Stimulated activated CD8-positive, alpha-beta memory T cell treated with anti-CD3 and anti-CD28 coated beads, Interleukin-2, amount 100 ng/mL, for 48 hours (primary cell): Measurements from ENCODE around the gene PSMA3.

Experiments
- DNase-seq, 2 donors: peaks; one replicate each; pipeline ENCODE4 v3.0.0-alpha.2; 2020; ENCODE audit warnings: low read depth in 2 of 2

Gene PSMA3

DNA sequence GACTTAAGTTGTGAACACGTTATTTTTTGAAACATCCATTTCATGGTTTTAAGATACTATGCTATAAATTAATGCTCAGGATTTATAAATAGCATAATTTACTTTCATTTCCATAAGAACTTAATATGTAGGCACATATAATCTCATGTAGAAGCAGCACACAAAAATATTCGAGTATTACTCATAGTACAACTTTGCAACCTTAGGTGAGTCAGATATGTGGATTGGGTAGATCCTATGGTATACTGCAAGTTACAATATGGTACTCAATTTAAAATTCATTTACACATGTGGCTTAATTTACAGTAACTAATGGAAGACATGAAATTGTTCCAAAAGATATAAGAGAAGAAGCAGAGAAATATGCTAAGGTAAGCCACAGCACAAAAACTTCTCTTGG, 26.0 kb downstream of the PSMA3 start:
- no peak for DNase-seq

GRCh38 chr14:58272588-58273372, 28.1 kb downstream of the PSMA3 start:
- no peak for DNase-seq

DNA sequence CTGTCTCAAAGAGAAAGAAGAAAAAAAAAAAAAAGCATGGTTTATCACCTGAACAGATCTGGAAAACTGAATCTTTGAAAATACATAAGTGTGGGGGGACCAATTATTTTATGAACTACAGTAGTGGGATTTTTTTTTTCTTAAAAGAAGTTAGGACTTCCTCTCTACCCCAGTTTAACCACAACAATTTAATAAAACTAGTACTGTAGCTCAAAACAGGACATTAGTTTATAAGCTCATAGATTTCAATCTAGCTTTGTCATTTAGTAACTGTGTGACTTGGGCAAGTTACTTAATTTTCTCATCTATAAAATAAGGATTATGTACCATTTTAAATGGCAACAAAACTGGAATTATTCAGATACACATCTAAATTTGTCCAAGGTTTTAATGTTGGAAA, 30.2 kb downstream of the PSMA3 start:
- no peak for DNase-seq

DNA sequence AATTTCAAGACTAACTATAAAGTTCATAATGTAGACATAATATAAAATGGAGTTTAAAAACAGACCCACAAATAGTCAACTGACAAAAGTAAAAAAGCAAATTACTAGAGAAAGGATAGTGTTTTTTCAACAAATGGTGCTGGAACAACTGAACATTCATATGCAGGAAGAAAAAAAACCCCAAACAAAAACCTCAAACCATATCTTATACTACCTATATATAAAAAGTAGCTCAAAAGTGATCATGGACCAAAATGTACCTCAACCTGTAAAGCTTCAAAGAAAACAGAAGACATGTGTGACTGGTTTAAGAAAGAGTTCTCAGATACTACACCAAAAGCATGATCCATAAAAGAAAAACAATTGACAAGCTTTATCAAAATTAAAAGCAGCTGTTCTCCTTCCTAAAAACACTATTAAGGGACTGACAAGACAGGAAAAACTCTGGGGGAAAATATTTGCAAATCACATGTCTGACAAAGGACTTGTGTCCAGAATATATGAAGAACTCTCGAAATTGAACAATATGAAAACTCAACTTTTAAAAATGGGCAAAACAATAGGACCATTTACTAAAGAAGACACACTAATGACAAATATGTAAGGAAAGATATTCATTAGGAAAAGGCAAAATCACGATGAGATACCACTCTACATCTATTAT, 31.0 kb downstream of the PSMA3 start:
- no peak for DNase-seq

DNA sequence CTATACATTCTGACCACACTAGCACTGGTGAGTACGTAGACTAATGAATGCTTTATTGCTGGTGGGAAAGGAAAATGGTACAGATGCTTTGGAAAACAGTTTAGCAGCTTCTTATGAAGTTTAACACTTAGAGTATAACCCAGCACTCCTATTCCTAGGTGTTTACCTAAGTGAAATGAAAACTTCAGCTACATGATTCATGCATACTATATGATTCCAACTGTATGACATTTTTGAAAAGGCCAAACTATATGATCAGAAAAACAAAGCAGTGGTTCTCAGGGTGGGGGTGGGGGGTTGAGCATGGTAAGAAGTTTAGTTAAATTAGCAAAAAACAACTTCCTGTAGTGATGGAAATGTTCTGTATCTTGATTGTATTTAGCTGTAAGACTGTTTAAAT, 31.6 kb downstream of the PSMA3 start:
- no peak for DNase-seq

GRCh38 chr14:58278177-58278576, 33.5 kb downstream of the PSMA3 start:
- DNase-seq = no peak

GRCh38 chr14:58280954-58281787, 36.5 kb downstream of the PSMA3 start:
- DNase-seq = no peak

DNA sequence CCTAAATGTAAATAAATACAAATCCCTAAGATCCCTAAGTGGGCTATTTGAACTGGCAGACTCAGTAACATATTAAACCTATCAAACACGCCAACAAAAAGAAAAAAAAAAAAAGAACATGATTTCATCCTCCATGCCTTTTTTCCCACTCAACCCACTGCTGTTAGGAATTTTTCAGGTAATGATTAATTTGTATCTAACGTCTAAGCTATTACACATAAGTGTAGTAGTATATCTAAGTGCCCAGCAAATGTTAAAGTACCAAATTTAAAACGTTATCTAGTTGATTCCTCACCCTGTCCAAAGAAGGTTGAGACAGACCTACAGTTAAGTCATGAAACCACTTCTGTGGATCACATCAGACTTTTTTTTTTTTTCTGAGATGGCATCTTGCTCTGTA, 37.3 kb downstream of the PSMA3 start:
- no peak for DNase-seq

GRCh38 chr14:58282925-58283593, 38.4 kb downstream of the PSMA3 start:
- no peak for DNase-seq

GRCh38 chr14:58283730-58284129, 39.1 kb downstream of the PSMA3 start:
- no peak for DNase-seq

- DNase-seq = no peak
These were observed 40.5 kb downstream of the PSMA3 start for GRCh38 chr14:58285132-58285531.

GRCh38 chr14:58287607-58288042, 43.0 kb downstream of the PSMA3 start:
- DNase-seq = no peak

DNA sequence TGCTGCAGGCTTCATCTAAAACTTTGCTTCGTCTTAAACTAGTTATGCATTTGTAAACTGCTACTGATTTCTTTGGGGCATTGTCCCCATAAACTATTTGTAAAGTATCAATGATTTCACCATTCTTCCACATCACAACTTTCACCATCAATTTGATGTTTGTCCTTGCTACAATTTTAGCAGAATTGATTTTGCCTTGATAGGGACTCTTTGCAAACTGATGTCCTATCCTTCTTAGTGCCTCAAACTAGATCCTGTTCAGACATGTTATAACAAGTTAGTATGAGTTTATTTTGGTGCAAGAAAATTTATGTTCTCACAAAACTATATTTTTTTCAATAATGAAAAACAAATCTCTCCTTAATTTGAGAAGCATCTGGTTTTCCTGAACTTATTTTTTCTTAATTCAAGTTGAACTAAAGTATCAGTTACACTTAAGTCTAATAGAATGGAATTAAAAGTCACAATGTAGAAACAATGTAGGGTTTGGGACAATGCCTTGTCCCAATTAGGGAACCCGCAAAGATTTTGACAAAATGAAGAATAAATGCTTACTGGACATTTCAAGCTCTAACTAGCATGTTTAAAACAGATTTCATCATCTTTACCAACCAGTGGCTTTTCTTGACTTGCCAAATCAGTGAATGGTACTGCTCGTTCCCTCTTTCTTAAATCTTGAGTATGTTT, 43.6 kb downstream of the PSMA3 start:
- DNase-seq = no peak

DNA sequence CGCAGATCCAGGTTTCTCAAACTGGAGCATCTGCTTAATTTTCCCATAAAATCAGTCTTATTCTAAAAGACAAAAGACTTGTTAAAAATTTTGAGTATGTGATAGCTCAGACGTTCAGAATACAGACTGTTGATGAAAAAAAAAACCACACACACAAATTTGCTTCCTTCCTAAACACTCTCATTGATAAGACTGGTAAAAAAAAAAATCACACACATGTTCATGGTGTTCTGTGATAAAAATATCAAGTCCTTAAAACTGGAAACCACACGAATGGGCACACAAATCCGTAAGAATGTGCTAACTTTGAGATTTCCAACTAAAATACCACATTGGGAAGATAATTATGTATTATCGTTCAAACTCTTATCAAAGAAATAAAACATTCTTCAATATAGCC, 47.0 kb downstream of the PSMA3 start:
- no peak for DNase-seq

DNA sequence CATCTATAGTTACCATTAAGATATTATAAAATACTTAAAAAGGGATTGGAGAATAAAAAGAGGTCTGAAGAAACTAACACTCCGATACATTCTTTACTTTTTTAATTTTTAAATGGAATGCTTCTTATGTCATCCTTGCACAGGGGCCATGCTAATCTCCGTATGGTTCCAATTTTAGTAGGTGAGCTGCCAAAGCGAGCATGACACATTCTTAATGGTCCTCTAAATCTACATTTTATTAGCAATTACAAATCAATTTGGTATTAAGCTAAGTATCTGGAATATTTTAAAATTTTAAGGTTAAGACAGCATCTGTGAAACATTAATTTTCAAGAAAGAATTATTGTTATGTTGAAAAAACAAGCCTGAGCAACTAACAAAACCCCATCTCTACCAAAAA, 47.5 kb downstream of the PSMA3 start:
- no peak for DNase-seq

- no peak for DNase-seq
These were observed 49.6 kb downstream of the PSMA3 start for GRCh38 chr14:58294201-58294600.

DNA sequence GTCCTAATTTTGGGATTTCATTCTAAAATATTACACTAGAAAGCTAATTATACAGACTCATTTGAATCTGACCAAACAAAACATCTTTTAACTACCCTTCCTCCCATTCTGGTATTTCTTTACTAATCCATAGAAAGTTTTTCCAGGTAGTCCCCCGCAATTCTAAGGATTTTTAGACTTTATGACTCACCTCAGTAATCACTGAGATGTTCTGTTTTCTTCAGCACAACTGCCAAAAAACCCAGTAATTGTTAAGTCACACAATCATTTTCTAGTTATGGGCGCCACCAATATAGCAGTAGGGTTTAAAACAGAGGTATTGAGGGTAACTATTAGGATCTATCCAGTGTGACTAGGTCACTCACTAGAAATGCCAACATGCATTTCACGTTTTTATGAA, 52.1 kb downstream of the PSMA3 start:
- no peak for DNase-seq

GRCh38 chr14:58297412-58297761, 52.7 kb downstream of the PSMA3 start:
- DNase-seq = peak in 1 of 2 donors; percentile 4

DNA sequence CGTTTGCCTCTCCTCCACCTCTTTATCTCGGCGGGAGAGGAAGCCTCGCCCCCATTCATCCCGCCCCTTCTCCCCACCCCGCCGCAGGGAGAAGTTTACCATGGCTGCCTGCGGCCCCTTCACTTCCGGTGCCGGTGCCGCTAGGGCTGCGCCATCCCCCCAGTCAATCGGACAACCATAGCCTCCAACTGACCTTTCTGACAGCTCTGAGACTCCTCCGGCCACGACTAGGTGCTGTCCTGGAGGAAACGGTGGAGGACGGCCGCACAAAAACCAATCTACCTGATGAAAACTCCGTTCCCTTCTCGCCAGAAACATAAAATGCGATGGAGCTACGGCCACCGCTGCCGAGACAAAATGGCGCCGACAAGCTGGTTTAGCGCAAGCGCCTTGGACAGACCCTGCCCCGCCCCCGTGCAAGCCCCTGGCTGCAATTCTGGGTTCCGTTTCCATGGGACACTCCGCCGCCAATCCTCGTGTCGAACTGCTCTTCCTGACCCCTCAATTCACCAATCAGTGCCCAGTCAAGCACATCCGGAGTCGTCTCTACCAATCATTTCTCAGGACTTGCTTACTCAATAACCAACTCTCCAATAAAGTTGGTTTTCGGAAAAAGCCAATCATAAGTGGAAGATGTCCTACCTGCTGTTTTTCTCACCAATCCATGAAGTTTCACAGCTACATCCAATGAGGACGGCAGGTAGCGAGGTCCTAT, 53.3 kb downstream of the PSMA3 start:
- DNase-seq = peak; percentile 96

GRCh38 chr14:58298477-58299400, 54.1 kb downstream of the PSMA3 start, which contains the start of gene ARID4A:
Gene ARID4A (plus strand): TSS chr14:58298555. CDS start chr14:58299855, 1,300 bp downstream.
- DNase-seq = peak; percentile 56 to 67
